ENCODE data around the gene KIAA1191. TPM values are rescaled to one million over a fixed set of nuclear protein-coding genes. Genes with fewer than 3 reads are reported as not detected.

Gene KIAA1191
- total and polyA plus RNA-seq, 9 of the 15 experiments (the other 6 are each of a cell fraction or from before 2014, with no cell fraction given), result 31.0 to 80.2 (median 45.7) TPM

- TF ChIP-seq ADNP (tag; IDR thresholded peaks at IDR 0.05) (no peak), ZBTB9 (CRISPR knock-in tag; IDR thresholded peaks at IDR 0.05) (peak; percentile 83), PHF8 (IDR thresholded peaks at IDR 0.05; ENCODE audit: borderline replicate concordance, low read length) (peak; percentile 63; the same call in 1 of the 2 replicates), BDP1 (IDR thresholded peaks at IDR 0.05; ENCODE audit: insufficient read depth, insufficient read length) (no peak), GATA2 (CRISPR knock-in tag; IDR thresholded peaks at IDR 0.05) (no peak), PML (IDR thresholded peaks at IDR 0.05; ENCODE audit: low read length) (no peak; the same call in 1 of the 2 replicates), ZNF436 (CRISPR knock-in tag; IDR thresholded peaks at IDR 0.05) (no peak), USF2 (CRISPR knock-in tag; IDR thresholded peaks at IDR 0.05) (no peak), ZC3H4 (CRISPR knock-in tag; IDR thresholded peaks at IDR 0.05; ENCODE audit: borderline replicate concordance) (no peak), POLR3G (IDR thresholded peaks at IDR 0.05; ENCODE audit: extremely low read depth, insufficient read length, insufficient replicate concordance) (no peak), HNRNPLL (IDR thresholded peaks at IDR 0.05; ENCODE audit: low read depth, low read length, poor library complexity, severe bottlenecking) (no peak), PURB (CRISPR knock-in tag; IDR thresholded peaks at IDR 0.05; ENCODE audit: low read depth) (no peak), MTA3 (IDR thresholded peaks at IDR 0.05; ENCODE audit: borderline replicate concordance) (no peak), ZBTB7A (IDR thresholded peaks at IDR 0.05; ENCODE audit: borderline replicate concordance, control insufficient read depth, low read depth, low read length) (no peak), ZNF354B (CRISPR knock-in tag; IDR thresholded peaks at IDR 0.05) (no peak), ATF3 (IDR thresholded peaks at IDR 0.05) (no peak), ATF3 (CRISPR knock-in tag; conservative IDR thresholded peaks at IDR 0.05) (no peak), MXI1 (IDR thresholded peaks at IDR 0.05; ENCODE audit: low read depth, low read length) (no peak)
- TF ChIP-seq, protein P1, sequence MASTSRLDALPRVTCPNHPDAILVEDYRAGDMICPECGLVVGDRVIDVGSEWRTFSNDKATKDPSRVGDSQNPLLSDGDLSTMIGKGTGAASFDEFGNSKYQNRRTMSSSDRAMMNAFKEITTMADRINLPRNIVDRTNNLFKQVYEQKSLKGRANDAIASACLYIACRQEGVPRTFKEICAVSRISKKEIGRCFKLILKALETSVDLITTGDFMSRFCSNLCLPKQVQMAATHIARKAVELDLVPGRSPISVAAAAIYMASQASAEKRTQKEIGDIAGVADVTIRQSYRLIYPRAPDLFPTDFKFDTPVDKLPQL (IDR thresholded peaks at IDR 0.05; ENCODE audit: extremely low read depth, insufficient read length), result peak; percentile 50
- TF ChIP-seq, protein P2, sequence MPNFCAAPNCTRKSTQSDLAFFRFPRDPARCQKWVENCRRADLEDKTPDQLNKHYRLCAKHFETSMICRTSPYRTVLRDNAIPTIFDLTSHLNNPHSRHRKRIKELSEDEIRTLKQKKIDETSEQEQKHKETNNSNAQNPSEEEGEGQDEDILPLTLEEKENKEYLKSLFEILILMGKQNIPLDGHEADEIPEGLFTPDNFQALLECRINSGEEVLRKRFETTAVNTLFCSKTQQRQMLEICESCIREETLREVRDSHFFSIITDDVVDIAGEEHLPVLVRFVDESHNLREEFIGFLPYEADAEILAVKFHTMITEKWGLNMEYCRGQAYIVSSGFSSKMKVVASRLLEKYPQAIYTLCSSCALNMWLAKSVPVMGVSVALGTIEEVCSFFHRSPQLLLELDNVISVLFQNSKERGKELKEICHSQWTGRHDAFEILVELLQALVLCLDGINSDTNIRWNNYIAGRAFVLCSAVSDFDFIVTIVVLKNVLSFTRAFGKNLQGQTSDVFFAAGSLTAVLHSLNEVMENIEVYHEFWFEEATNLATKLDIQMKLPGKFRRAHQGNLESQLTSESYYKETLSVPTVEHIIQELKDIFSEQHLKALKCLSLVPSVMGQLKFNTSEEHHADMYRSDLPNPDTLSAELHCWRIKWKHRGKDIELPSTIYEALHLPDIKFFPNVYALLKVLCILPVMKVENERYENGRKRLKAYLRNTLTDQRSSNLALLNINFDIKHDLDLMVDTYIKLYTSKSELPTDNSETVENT (CRISPR knock-in tag; IDR thresholded peaks at IDR 0.05), result no peak; the same call in 1 of the 2 replicates
Observed at GRCh38 chr5:176389135-176390123, 27.9 kb upstream of the KIAA1191 start (continued).
